Vagina (tissue), 2 donors: ENCODE measurements around the gene SYS1. TPM values are rescaled to one million over a fixed set of nuclear protein-coding genes. Genes with fewer than 3 reads are reported as not detected.
A peak's percentile ranks its signal among the peaks of the same experiment; 100 is the strongest.

Source experiments
- DNase-seq, 2 donors: peaks; one replicate each; pipeline ENCODE4 v3.0.0-alpha.2; 2017; ENCODE audit errors: extremely low spot score in 2 of 2
- H3K27ac ChIP-seq: fragments of 200-600 bp; sonication (generic); one replicate; pipeline ENCODE4 v1.5.1; 2019
- H3K27me3 ChIP-seq: fragments of 200-600 bp; sonication (generic); one replicate; pipeline ENCODE4 v1.5.1; 2019
- H3K36me3 ChIP-seq, 2 donors: fragments of 200-600 bp; sonication (generic); one replicate each; pipeline ENCODE4 v1.5.1; 2017 to 2019
- H3K4me1 ChIP-seq: fragments of 200-600 bp; sonication (generic); one replicate; pipeline ENCODE4 v1.5.1; 2019
- H3K4me3 ChIP-seq, 2 donors: fragments of 200-600 bp; sonication (generic); 1 replicate in 1 of 2; 2 replicates in 1 of 2; pipeline ENCODE4 v1.5.1; 2016 to 2019
- H3K9me3 ChIP-seq: fragments of 200-600 bp; sonication (generic); one replicate; pipeline ENCODE4 v1.5.1; 2019
- CTCF ChIP-seq, 3 experiments: fragments of 450-650 bp in 2 of 3; fragments of 200-600 bp in 1 of 3; sonication (generic) in 1 of 3; IDR thresholded peaks; one replicate each; pipeline ENCODE4 v1.5.1; 2017 to 2019; ENCODE audit warnings: antibody characterized with exemption in 3 of 3, mild to moderate bottlenecking in 2 of 3, moderate library complexity in 2 of 3
- POLR2A ChIP-seq, 2 donors: fragments of 450-650 bp; IDR thresholded peaks; one replicate each; pipeline ENCODE4 v1.6.1; 2017; ENCODE audit warnings: antibody characterized with exemption in 2 of 2, mild to moderate bottlenecking in 2 of 2, moderate library complexity in 2 of 2
- POLR2AphosphoS5 ChIP-seq, 2 donors: sonication (generic); formaldehyde crosslinking; IDR thresholded peaks; one replicate each; pipeline ENCODE4 v1.9.0; 2017; ENCODE audit warnings: antibody characterized with exemption in 2 of 2, mild to moderate bottlenecking in 2 of 2, low read depth in 1 of 2; ENCODE audit not compliant: insufficient read depth in 1 of 2
- intact Hi-C: fragments of 100-400 bp; cut with DNase I; formaldehyde crosslinking; loops from one replicate; pipeline ENCODE4 v1.15.1; 2023
- total RNA-seq: library from RNA; depleted of rRNA; stranded (reverse); fragments of >200 nt; gene quantifications from one replicate; pipeline ENCODE4 v1.2.3, GENCODE V29; 2016

SYS1 gene
- total RNA-seq, 1 donor from 2014 or later, result 44.9 TPM

GRCh38 chr20:45391559-45391958 is 28.6 kb downstream of the SYS1 start:
- H3K36me3 ChIP-seq, result no peaks in the 10 kb centered on the region
- TF ChIP-seq POLR2A (IDR thresholded peaks at IDR 0.05) (no peak), POLR2AphosphoS5 (IDR thresholded peaks at IDR 0.05; ENCODE audit: insufficient read depth in 1 of 2, low read depth in 1 of 2) (no peak), CTCF (IDR thresholded peaks at IDR 0.05) (no peak)
- no peak for DNase-seq
- no peaks in the 10 kb centered on the region for H3K9me3 ChIP-seq
- intact Hi-C loops, result no loop called here
- H3K27me3 ChIP-seq, result no peaks in the 10 kb centered on the region
- H3K4me1 ChIP-seq, result no peaks in the 10 kb centered on the region
- no peak overlapping the region for H3K4me3 ChIP-seq
- no peak overlapping the region for H3K27ac ChIP-seq

- no peaks in the 10 kb centered on the region for H3K27me3 ChIP-seq
- no peak for TF ChIP-seq POLR2A (IDR thresholded peaks at IDR 0.05)
- TF ChIP-seq POLR2AphosphoS5 (IDR thresholded peaks at IDR 0.05; ENCODE audit: insufficient read depth in 1 of 2, low read depth in 1 of 2), result no peak
- no peak for TF ChIP-seq CTCF (IDR thresholded peaks at IDR 0.05)
- peak in 1 of 2 donors; percentile 6 for DNase-seq
- intact Hi-C loops, result no loop called here
- H3K4me1 ChIP-seq, result no peaks in the 10 kb centered on the region
- no peaks in the 10 kb centered on the region for H3K9me3 ChIP-seq
- H3K27ac ChIP-seq, result no peak overlapping the region
- no peaks in the 10 kb centered on the region for H3K36me3 ChIP-seq
- H3K4me3 ChIP-seq, result no peak overlapping the region
These were observed 29.8 kb downstream of the SYS1 start for GRCh38 chr20:45392733-45393132.

- no peaks in the 10 kb centered on the region for H3K9me3 ChIP-seq
- intact Hi-C loops, result no loop called here
- no peak overlapping the region for H3K27ac ChIP-seq
- no peaks in the 10 kb centered on the region for H3K27me3 ChIP-seq
- H3K4me3 ChIP-seq, result no peak overlapping the region
- TF ChIP-seq POLR2A (IDR thresholded peaks at IDR 0.05) (no peak), CTCF (IDR thresholded peaks at IDR 0.05) (no peak), POLR2AphosphoS5 (IDR thresholded peaks at IDR 0.05; ENCODE audit: insufficient read depth in 1 of 2, low read depth in 1 of 2) (no peak)
- no peaks in the 10 kb centered on the region for H3K36me3 ChIP-seq
- no peaks in the 10 kb centered on the region for H3K4me1 ChIP-seq
- DNase-seq, result peak in 1 of 2 donors; percentile 65
These were observed 31.5 kb downstream of the SYS1 start for GRCh38 chr20:45394221-45395113.

GRCh38 chr20:45395114-45395415 is 32.1 kb downstream of the SYS1 start:
- DNase-seq, result peak in 1 of 2 donors; percentile 40
- intact Hi-C loops, result no loop called here
- TF ChIP-seq POLR2A (IDR thresholded peaks at IDR 0.05) (no peak), CTCF (IDR thresholded peaks at IDR 0.05) (no peak), POLR2AphosphoS5 (IDR thresholded peaks at IDR 0.05; ENCODE audit: insufficient read depth in 1 of 2, low read depth in 1 of 2) (no peak)
- no peaks in the 10 kb centered on the region for H3K27me3 ChIP-seq
- H3K9me3 ChIP-seq, result no peaks in the 10 kb centered on the region
- H3K27ac ChIP-seq, result no peak overlapping the region
- no peak overlapping the region for H3K4me3 ChIP-seq
- H3K4me1 ChIP-seq, result no peaks in the 10 kb centered on the region
- H3K36me3 ChIP-seq, result no peaks in the 10 kb centered on the region

GRCh38 chr20:45399018-45399417 is 36.1 kb downstream of the SYS1 start:
- H3K36me3 ChIP-seq, result no peaks in the 10 kb centered on the region
- H3K4me3 ChIP-seq, result no peak overlapping the region
- DNase-seq, result no peak
- intact Hi-C loops, result no loop called here
- no peaks in the 10 kb centered on the region for H3K4me1 ChIP-seq
- no peaks in the 10 kb centered on the region for H3K27me3 ChIP-seq
- no peak for TF ChIP-seq POLR2AphosphoS5 (IDR thresholded peaks at IDR 0.05; ENCODE audit: insufficient read depth in 1 of 2, low read depth in 1 of 2)
- TF ChIP-seq CTCF (IDR thresholded peaks at IDR 0.05), result no peak
- no peak for TF ChIP-seq POLR2A (IDR thresholded peaks at IDR 0.05)
- H3K9me3 ChIP-seq, result no peaks in the 10 kb centered on the region
- no peak overlapping the region for H3K27ac ChIP-seq
